HEK293 (cell line): ENCODE data around the gene ABCC9.

Experiments used
- CTCF ChIA-PET: fragments of 350-600 bp; formaldehyde crosslinking; extraction: SDS; loops from one replicate; lab custom pipeline; 2021; ENCODE audit warnings: antibody characterized with exemption; lab: Yijun Ruan, JAX
- POLR2A ChIA-PET: fragments of 300-600 bp; formaldehyde crosslinking; extraction: SDS; loops from one replicate; lab custom pipeline; 2020; ENCODE audit warnings: antibody characterized with exemption, inconsistent platforms; lab: Yijun Ruan, JAX
- H3K27ac ChIP-seq: fragments of 200-500 bp; sonication (Bioruptor generic); 2 replicates; pipeline ENCODE4 v1.5.1; 2014; ENCODE audit warnings: low read depth, low read length, control low read depth, inconsistent platforms; ENCODE audit errors: extremely low read depth
- H3K36me3 ChIP-seq, 2 experiments: fragments of 200-500 bp in 1 of 2; sonication (Bioruptor generic) in 1 of 2; 1 replicate in 1 of 2; 2 replicates in 1 of 2; pipeline ENCODE4 v1.5.1; 2014 to 2017; ENCODE audit warnings: inconsistent platforms in 2 of 2, low read length in 2 of 2; ENCODE audit not compliant: control insufficient read depth in 2 of 2, insufficient read depth in 1 of 2
- H3K4me1 ChIP-seq: fragments of 200-500 bp; sonication (Bioruptor generic); 2 replicates; pipeline ENCODE4 v1.5.1; 2014; ENCODE audit warnings: mild to moderate bottlenecking, low read length, inconsistent platforms; ENCODE audit not compliant: control insufficient read depth, insufficient read depth
- H3K4me3 ChIP-seq: 2 replicates; pipeline ENCODE4 v1.5.1; 2011; ENCODE audit warnings: low read depth, mild to moderate bottlenecking, control low read depth, low read length, moderate library complexity
- H3K9me3 ChIP-seq: fragments of 200-500 bp; sonication (Bioruptor generic); 2 replicates; pipeline ENCODE4 v1.5.1; 2014; ENCODE audit warnings: low read depth, low read length, inconsistent platforms; ENCODE audit not compliant: control insufficient read depth, insufficient read depth
- BCL11B ChIP-seq: fragments of 450-650 bp; formaldehyde crosslinking; IDR thresholded peaks from 2 replicates; pipeline ENCODE4 v1.5.1; 2016; ENCODE audit warnings: low read depth, missing biosample characterization, missing genetic modification characterization
- HOXD13 ChIP-seq: sonication (generic); formaldehyde crosslinking; IDR thresholded peaks from 2 replicates; pipeline ENCODE4 v1.8.0; 2022; ENCODE audit warnings: missing genetic modification reagents, borderline replicate concordance
- ZFP37 ChIP-seq: fragments of 450-650 bp; formaldehyde crosslinking; IDR thresholded peaks from 2 replicates; pipeline ENCODE4 v1.5.1; 2016; ENCODE audit warnings: missing biosample characterization, missing genetic modification characterization
- ZNF10 ChIP-seq: fragments of 450-650 bp; formaldehyde crosslinking; IDR thresholded peaks from 2 replicates; pipeline ENCODE4 v1.5.1; 2017; ENCODE audit warnings: missing biosample characterization, missing genetic modification characterization
- ZNF133 ChIP-seq: fragments of 450-650 bp; formaldehyde crosslinking; IDR thresholded peaks from 2 replicates; pipeline ENCODE4 v1.5.1; 2016; ENCODE audit warnings: missing biosample characterization, missing genetic modification characterization
- ZNF16 ChIP-seq: fragments of 450-650 bp; formaldehyde crosslinking; IDR thresholded peaks from 2 replicates; pipeline ENCODE4 v1.5.1; 2016; ENCODE audit warnings: low read depth, missing biosample characterization, missing genetic modification characterization
- ZNF202 ChIP-seq: fragments of 450-650 bp; formaldehyde crosslinking; IDR thresholded peaks from 2 replicates; pipeline ENCODE4 v1.5.1; 2016; ENCODE audit warnings: missing biosample characterization, missing genetic modification characterization, borderline replicate concordance
- ZNF211 ChIP-seq: fragments of 450-650 bp; formaldehyde crosslinking; IDR thresholded peaks from 2 replicates; pipeline ENCODE4 v1.5.1; 2016; ENCODE audit warnings: low read depth, missing biosample characterization, missing genetic modification characterization
- ZNF335 ChIP-seq: fragments of 450-650 bp; formaldehyde crosslinking; conservative IDR thresholded peaks from 2 replicates; pipeline ENCODE4 v1.5.1; 2016; ENCODE audit warnings: missing biosample characterization, missing genetic modification characterization
- ZNF426 ChIP-seq: fragments of 450-650 bp; formaldehyde crosslinking; IDR thresholded peaks from 2 replicates; pipeline ENCODE4 v1.5.1; 2017; ENCODE audit warnings: missing biosample characterization, missing genetic modification characterization, mild to moderate bottlenecking, inconsistent platforms, moderate library complexity
- ZNF473 ChIP-seq: fragments of 450-650 bp; formaldehyde crosslinking; IDR thresholded peaks from 2 replicates; pipeline ENCODE4 v1.5.1; 2017; ENCODE audit warnings: missing biosample characterization, missing genetic modification characterization
- ZNF843 ChIP-seq: fragments of 450-650 bp; formaldehyde crosslinking; IDR thresholded peaks from 2 replicates; pipeline ENCODE4 v1.5.1; 2016; ENCODE audit warnings: missing biosample characterization, missing genetic modification characterization
- TF ChIP-seq, protein P1 (sequence below): fragments of 450-650 bp; IDR thresholded peaks from 2 replicates; pipeline ENCODE4 v1.5.1; 2018; ENCODE audit warnings: missing biosample characterization, mild to moderate bottlenecking, missing genetic modification characterization
- TF ChIP-seq, protein P2 (sequence below): fragments of 450-650 bp; formaldehyde crosslinking; IDR thresholded peaks from 2 replicates; pipeline ENCODE4 v1.5.0; 2017; ENCODE audit warnings: missing biosample characterization, missing genetic modification characterization, borderline replicate concordance
- TF ChIP-seq, protein P3 (sequence below): fragments of 450-650 bp; formaldehyde crosslinking; IDR thresholded peaks from 2 replicates; pipeline ENCODE4 v1.5.1; 2016; ENCODE audit warnings: missing biosample characterization, missing genetic modification characterization

The ABCC9 gene

DNA sequence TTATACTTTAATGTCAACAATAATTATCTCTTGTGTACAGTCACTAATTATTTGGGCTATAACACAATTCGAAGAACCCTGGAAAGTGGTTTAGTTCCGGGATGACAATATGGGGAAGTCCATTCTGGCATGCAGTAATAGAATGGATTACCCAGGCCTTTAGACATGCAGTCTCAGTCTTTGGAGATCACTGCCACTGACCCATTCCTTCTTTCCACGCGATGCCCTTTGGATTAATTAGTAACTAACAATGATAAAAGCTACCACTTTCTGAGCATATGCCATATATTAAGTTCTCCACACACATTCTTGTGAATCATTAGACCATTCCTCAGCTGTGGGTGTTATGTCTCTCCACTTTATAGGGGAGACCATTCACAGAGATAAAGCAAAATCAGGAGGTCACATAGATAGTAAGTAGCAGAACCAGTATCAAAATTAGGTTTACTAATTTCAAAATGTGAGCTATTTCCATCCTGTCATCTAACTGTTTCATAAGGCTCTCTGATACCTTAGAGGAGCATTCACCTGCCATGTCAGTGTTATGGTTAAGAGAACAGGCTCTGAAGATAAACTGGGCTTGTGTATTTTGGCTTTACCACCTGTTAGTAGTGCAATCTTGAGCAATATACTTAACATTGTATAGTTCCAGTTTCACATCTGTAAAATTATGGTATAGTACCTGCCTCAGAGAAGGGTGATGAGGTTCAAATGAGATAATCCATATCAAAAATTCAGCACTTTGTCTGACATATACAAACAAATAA lies 139.5 kb downstream of the ABCC9 start:
- ChIA-PET CTCF (no interaction called here), POLR2A (no interaction called here)
- H3K36me3 ChIP-seq: no peaks in the 10 kb centered on the region
- TF ChIP-seq ZNF10 (tag by site-specific recombination) (no peak), ZNF133 (no peak), ZNF202 (tag by site-specific recombination) (no peak), ZNF335 (tag by site-specific recombination) (no peak), ZNF211 (no peak), HOXD13 (no peak)
- TF ChIP-seq, protein P1, sequence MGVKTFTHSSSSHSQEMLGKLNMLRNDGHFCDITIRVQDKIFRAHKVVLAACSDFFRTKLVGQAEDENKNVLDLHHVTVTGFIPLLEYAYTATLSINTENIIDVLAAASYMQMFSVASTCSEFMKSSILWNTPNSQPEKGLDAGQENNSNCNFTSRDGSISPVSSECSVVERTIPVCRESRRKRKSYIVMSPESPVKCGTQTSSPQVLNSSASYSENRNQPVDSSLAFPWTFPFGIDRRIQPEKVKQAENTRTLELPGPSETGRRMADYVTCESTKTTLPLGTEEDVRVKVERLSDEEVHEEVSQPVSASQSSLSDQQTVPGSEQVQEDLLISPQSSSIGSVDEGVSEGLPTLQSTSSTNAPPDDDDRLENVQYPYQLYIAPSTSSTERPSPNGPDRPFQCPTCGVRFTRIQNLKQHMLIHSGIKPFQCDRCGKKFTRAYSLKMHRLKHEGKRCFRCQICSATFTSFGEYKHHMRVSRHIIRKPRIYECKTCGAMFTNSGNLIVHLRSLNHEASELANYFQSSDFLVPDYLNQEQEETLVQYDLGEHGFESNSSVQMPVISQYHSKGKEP (tag by site-specific recombination): no peak
- TF ChIP-seq, protein P2, sequence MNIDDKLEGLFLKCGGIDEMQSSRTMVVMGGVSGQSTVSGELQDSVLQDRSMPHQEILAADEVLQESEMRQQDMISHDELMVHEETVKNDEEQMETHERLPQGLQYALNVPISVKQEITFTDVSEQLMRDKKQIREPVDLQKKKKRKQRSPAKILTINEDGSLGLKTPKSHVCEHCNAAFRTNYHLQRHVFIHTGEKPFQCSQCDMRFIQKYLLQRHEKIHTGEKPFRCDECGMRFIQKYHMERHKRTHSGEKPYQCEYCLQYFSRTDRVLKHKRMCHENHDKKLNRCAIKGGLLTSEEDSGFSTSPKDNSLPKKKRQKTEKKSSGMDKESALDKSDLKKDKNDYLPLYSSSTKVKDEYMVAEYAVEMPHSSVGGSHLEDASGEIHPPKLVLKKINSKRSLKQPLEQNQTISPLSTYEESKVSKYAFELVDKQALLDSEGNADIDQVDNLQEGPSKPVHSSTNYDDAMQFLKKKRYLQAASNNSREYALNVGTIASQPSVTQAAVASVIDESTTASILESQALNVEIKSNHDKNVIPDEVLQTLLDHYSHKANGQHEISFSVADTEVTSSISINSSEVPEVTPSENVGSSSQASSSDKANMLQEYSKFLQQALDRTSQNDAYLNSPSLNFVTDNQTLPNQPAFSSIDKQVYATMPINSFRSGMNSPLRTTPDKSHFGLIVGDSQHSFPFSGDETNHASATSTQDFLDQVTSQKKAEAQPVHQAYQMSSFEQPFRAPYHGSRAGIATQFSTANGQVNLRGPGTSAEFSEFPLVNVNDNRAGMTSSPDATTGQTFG (tag by site-specific recombination): no peak
- no peaks in the 10 kb centered on the region for H3K9me3 ChIP-seq
- H3K4me1 ChIP-seq: no peaks in the 10 kb centered on the region
- no peak overlapping the region for H3K27ac ChIP-seq
- no peak overlapping the region for H3K4me3 ChIP-seq

DNA sequence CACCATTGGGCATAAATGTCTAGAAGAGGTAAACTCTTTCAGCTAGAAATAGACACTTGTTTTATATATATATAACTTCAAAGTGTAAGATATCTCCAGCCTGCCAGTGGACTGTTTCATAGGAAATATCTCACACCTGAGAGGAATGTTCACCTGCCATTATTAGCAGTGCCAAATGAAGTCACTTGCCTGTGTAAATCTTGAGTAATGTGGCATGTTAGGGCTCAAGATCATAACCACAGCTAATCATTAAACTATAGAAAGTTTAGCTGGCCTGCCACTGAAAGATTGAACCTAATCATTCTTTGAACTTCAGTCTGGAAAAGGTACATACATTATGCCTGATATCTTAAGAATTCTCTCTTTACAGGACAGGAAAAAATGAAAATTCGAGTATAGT lies 141.2 kb downstream of the ABCC9 start:
- H3K36me3 ChIP-seq: no peaks in the 10 kb centered on the region
- no peaks in the 10 kb centered on the region for H3K4me1 ChIP-seq
- TF ChIP-seq, protein P3, sequence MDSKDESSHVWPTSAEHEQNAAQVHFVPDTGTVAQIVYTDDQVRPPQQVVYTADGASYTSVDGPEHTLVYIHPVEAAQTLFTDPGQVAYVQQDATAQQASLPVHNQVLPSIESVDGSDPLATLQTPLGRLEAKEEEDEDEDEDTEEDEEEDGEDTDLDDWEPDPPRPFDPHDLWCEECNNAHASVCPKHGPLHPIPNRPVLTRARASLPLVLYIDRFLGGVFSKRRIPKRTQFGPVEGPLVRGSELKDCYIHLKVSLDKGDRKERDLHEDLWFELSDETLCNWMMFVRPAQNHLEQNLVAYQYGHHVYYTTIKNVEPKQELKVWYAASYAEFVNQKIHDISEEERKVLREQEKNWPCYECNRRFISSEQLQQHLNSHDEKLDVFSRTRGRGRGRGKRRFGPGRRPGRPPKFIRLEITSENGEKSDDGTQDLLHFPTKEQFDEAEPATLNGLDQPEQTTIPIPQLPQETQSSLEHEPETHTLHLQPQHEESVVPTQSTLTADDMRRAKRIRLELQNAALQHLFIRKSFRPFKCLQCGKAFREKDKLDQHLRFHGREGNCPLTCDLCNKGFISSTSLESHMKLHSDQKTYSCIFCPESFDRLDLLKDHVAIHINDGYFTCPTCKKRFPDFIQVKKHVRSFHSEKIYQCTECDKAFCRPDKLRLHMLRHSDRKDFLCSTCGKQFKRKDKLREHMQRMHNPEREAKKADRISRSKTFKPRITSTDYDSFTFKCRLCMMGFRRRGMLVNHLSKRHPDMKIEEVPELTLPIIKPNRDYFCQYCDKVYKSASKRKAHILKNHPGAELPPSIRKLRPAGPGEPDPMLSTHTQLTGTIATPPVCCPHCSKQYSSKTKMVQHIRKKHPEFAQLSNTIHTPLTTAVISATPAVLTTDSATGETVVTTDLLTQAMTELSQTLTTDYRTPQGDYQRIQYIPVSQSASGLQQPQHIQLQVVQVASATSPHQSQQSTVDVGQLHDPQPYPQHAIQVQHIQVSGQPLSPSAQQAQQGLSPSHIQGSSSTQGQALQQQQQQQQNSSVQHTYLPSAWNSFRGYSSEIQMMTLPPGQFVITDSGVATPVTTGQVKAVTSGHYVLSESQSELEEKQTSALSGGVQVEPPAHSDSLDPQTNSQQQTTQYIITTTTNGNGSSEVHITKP (tag by site-specific recombination): no peak
- TF ChIP-seq BCL11B (tag by site-specific recombination) (no peak), ZNF426 (tag by site-specific recombination) (no peak), ZNF843 (tag by site-specific recombination) (no peak), ZNF16 (tag by site-specific recombination) (no peak), ZNF473 (tag by site-specific recombination) (no peak), ZFP37 (tag by site-specific recombination) (no peak)
- ChIA-PET POLR2A (no interaction called here), CTCF (interaction anchor here (0.5 kb wide), 1 partner anchor 790 kb away, joined by 3 read pairs; no protein-coding TSS in a partner anchor)
- no peak overlapping the region for H3K4me3 ChIP-seq
- no peak overlapping the region for H3K27ac ChIP-seq
- H3K9me3 ChIP-seq: no peaks in the 10 kb centered on the region
